Upper lobe of left lung (tissue), 6 donors: ENCODE results near the gene CTTN. TPM values are rescaled to one million over a fixed set of nuclear protein-coding genes. Genes with fewer than 3 reads are reported as not detected.
A peak's percentile ranks its signal among the peaks of the same experiment; 100 is the strongest.

ENCODE experiments used
- ATAC-seq, 2 donors: fragments of 200-7000 bp; cut with Tn5 transposase; one replicate each; pipeline ENCODE4 v1.9.1; 2022; ENCODE audit warnings: mild to moderate bottlenecking in 2 of 2, moderate library complexity in 2 of 2; ENCODE audit not compliant: low FRiP score in 2 of 2
- DNase-seq, 2 donors: peaks; one replicate each; pipeline ENCODE4 v3.0.0-alpha.2; 2019 to 2020
- H3K27ac ChIP-seq, 4 donors: fragments of 200-600 bp; sonication (generic); one replicate each; pipeline ENCODE4 v1.5.1; 2016 to 2019
- H3K27me3 ChIP-seq, 4 donors: fragments of 200-600 bp; sonication (generic); one replicate each; pipeline ENCODE4 v1.5.1; 2017 to 2019
- H3K36me3 ChIP-seq, 4 donors: fragments of 200-600 bp; sonication (generic); one replicate each; pipeline ENCODE4 v1.5.1; 2016 to 2019
- H3K4me1 ChIP-seq, 4 donors: fragments of 200-600 bp; sonication (generic); one replicate each; pipeline ENCODE4 v1.5.1; 2018 to 2019
- H3K4me3 ChIP-seq, 4 donors: fragments of 200-600 bp; sonication (generic); one replicate each; pipeline ENCODE4 v1.5.1; 2017 to 2019; ENCODE audit warnings: mild to moderate bottlenecking in 2 of 4, moderate library complexity in 1 of 4
- H3K9me3 ChIP-seq, 4 donors: fragments of 200-600 bp; sonication (generic); one replicate each; pipeline ENCODE4 v1.5.1; 2018 to 2019
- EP300 ChIP-seq, 4 donors: sonication (generic); formaldehyde crosslinking; IDR thresholded peaks; one replicate each; pipeline ENCODE4 v1.5.1; 2017; ENCODE audit warnings: antibody characterized with exemption in 4 of 4, control low read depth in 2 of 4
- POLR2A ChIP-seq, 4 donors: fragments of 450-650 bp; IDR thresholded peaks; one replicate each; pipeline ENCODE4 v1.5.1; 2016 to 2017; ENCODE audit warnings: antibody characterized with exemption in 4 of 4, mild to moderate bottlenecking in 2 of 4
- POLR2AphosphoS5 ChIP-seq, 2 donors: sonication (generic); formaldehyde crosslinking; IDR thresholded peaks; one replicate each; pipeline ENCODE4 v1.5.1; 2017; ENCODE audit warnings: antibody characterized with exemption in 2 of 2
- WGBS, 2 donors: methylation state at CpG; one replicate each; pipeline ENCODE4 v1.1.5; 2017 to 2018; 5-methylcytosine and 5-hydroxymethylcytosine counted together
- total RNA-seq, 6 donors: library from RNA; depleted of rRNA in 4 of 6; stranded (reverse); fragments of >200 nt in 4 of 6; gene quantifications; one replicate each; pipeline versions ENCODE4 v1.1.0 to v1.2.1, GENCODE V29; 2016 to 2021
- TF ChIP-seq, protein P1 (sequence below), 6 experiments: fragments of 450-650 bp in 4 of 6; fragments of 200-600 bp in 2 of 6; sonication (generic) in 2 of 6; IDR thresholded peaks; one replicate each; pipeline ENCODE4 v1.5.1; 2016 to 2019; ENCODE audit warnings: antibody characterized with exemption in 6 of 6
- donor health status: DM: no; HTN: no; CAD: no; lungs with moderate emphysema.
- donor health status: DM: no; HTN: yes; CAD: no; lungs with severe emphysema.

Gene CTTN
- total RNA-seq, 6 donors from 2014 or later = 175 to 413 (median 218) TPM

DNA sequence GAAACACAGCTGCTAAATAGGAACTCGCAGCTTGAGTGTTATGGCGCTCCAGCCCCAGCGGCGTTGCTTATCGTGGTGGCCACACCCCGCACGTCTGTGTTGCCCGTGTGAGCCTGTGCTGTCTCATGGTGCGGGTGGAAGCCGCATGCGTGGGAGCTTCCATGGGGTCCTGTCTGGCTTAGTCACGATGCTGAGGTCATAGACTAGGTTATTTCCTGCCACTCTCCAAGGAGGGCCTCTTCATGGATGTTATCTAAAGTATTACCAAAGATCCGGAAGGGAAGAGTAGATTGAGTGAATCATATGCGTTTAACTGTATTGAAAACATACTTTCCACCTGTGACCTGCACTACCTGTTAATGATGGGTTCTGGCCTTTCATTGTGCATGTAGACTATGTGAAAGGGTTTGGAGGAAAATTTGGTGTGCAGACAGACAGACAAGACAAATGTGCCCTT, 21.7 kb downstream of the CTTN start:
- DNase-seq (no peak), ATAC-seq (peak in 1 of 2 donors; percentile 49)
- no peaks in the 10 kb centered on the region for H3K9me3 ChIP-seq
- H3K27me3 ChIP-seq = no peaks in the 10 kb centered on the region
- peaks cover 0 to 4% (median 2%) of the 10 kb centered on the region in 4 donors for H3K4me1 ChIP-seq
- peaks cover 26 to 100% (median 86%) of the 10 kb centered on the region in 4 donors for H3K36me3 ChIP-seq
- no peak overlapping the region for H3K4me3 ChIP-seq
- TF ChIP-seq, protein P1, sequence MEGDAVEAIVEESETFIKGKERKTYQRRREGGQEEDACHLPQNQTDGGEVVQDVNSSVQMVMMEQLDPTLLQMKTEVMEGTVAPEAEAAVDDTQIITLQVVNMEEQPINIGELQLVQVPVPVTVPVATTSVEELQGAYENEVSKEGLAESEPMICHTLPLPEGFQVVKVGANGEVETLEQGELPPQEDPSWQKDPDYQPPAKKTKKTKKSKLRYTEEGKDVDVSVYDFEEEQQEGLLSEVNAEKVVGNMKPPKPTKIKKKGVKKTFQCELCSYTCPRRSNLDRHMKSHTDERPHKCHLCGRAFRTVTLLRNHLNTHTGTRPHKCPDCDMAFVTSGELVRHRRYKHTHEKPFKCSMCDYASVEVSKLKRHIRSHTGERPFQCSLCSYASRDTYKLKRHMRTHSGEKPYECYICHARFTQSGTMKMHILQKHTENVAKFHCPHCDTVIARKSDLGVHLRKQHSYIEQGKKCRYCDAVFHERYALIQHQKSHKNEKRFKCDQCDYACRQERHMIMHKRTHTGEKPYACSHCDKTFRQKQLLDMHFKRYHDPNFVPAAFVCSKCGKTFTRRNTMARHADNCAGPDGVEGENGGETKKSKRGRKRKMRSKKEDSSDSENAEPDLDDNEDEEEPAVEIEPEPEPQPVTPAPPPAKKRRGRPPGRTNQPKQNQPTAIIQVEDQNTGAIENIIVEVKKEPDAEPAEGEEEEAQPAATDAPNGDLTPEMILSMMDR (IDR thresholded peaks at IDR 0.05) = no peak
- no peak for TF ChIP-seq POLR2AphosphoS5 (IDR thresholded peaks at IDR 0.05)
- no peak for TF ChIP-seq POLR2A (IDR thresholded peaks at IDR 0.05)
- no peak for TF ChIP-seq EP300 (IDR thresholded peaks at IDR 0.05)
- 84 to 93% methylated on average over 14 of the region's 14 CpGs for WGBS, 2 donors
- no peak overlapping the region for H3K27ac ChIP-seq

DNA sequence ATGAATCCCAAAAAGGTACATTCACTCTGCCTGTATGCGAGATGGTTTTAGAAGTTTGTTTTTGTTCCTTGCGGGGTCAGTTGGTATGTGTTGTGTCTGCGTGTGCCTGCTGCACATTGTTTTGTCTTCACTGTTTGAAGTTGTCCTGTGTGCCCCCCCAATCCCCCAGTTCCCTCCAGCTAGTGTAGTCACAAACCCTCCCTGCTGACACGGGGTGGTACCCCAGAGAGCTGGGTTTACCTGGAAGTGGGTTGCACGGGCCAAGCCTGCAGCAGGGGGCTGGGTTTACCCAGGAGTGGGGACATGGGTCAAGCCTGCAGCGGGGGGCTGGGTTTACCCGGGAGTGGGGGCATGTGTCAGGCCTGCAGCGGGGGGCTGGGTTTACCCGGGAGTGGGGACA, 22.2 kb downstream of the CTTN start:
- Histone ChIP-seq H3K9me3 (no peaks in the 10 kb centered on the region), H3K4me3 (no peak overlapping the region), H3K4me1 (peaks cover 0 to 4% (median 2%) of the 10 kb centered on the region in 4 donors), H3K27me3 (no peaks in the 10 kb centered on the region), H3K36me3 (peaks cover 22 to 100% (median 87%) of the 10 kb centered on the region in 4 donors), H3K27ac (no peak overlapping the region)
- ATAC-seq (no peak), DNase-seq (no peak)
- no peak for TF ChIP-seq POLR2A (IDR thresholded peaks at IDR 0.05)
- TF ChIP-seq EP300 (IDR thresholded peaks at IDR 0.05) = no peak
- TF ChIP-seq, protein P1 (IDR thresholded peaks at IDR 0.05) = no peak
- no peak for TF ChIP-seq POLR2AphosphoS5 (IDR thresholded peaks at IDR 0.05)
- 89 to 93% methylated on average over 8 to 9 of the region's 9 CpGs for WGBS, 2 donors

DNA sequence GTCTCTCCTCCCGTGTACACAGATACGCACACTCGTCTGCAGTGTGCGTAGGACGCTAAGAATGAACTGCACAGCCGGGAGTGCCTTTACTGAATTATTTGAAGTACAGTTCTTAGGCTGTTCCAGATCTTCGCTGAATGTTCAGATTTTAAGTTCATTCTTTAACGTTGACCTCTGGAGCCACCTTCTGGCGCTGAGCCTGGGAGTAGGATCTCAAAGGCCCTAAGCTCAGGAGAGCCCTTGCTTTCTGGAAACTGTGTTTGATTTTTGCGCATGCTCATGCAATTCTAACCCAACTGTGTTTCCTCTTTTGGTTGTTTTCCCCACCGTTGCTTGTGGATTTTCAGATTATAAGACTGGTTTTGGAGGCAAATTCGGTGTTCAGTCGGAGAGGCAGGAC, 22.8 kb downstream of the CTTN start:
- H3K27me3 ChIP-seq = no peaks in the 10 kb centered on the region
- DNase-seq (no peak), ATAC-seq (no peak)
- no peak overlapping the region for H3K4me3 ChIP-seq
- H3K9me3 ChIP-seq = no peaks in the 10 kb centered on the region
- H3K36me3 ChIP-seq = peaks cover 20 to 100% (median 87%) of the 10 kb centered on the region in 4 donors
- WGBS, 2 donors = 69 to 77% methylated on average over 8 to 13 of the region's 13 CpGs
- peaks cover 0 to 4% (median 2%) of the 10 kb centered on the region in 4 donors for H3K4me1 ChIP-seq
- TF ChIP-seq EP300 (IDR thresholded peaks at IDR 0.05) (no peak), POLR2AphosphoS5 (IDR thresholded peaks at IDR 0.05) (no peak), POLR2A (IDR thresholded peaks at IDR 0.05) (no peak)
- TF ChIP-seq, protein P1 (IDR thresholded peaks at IDR 0.05) = no peak
- no peak overlapping the region for H3K27ac ChIP-seq

DNA sequence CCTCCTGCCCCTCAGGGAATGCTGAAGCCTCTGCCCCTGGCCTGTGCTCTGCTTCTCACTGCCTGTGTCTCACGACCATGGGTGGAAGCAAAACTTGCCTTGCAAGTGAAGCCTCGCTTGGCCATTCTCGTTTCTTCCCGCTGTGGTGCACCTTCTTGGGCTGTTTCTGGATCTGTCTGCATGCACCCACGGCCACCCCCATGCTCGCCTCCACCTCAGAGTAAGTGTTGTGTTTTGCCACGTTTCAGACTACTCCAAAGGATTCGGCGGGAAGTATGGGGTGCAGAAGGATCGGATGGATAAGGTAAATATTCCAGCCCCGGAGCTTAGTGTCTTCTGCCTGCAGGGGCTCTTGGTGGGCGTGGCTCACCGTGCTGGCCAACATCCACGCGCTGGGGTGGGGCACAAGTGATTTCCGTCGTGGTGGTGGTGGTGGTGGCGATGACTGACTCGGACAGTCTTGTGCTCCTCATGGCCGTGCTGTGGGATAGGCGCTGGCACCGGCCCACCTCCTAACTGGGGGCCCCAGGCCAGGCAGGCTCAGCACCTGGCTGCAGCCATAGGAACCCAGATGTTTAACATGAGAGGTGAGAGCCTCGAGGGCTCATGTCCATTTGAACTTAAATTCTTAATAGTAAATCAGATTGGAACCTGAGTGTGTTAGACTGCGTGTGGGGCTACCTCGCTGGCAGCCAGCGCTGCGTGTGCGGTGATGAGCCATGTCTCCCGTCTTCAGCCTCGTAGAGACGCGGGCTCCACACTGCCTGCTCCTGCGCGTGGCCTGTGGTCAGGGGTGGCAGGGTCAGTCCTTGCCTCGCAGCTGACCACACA, 24.6 kb downstream of the CTTN start:
- H3K36me3 ChIP-seq = peaks cover 17 to 100% (median 81%) of the 10 kb centered on the region in 4 donors
- peaks cover 0 to 4% (median 2%) of the 10 kb centered on the region in 4 donors for H3K4me1 ChIP-seq
- no peak overlapping the region for H3K4me3 ChIP-seq
- DNase-seq (no peak), ATAC-seq (peak in 1 of 2 donors; percentile 6)
- WGBS, 2 donors = 91 to 93% methylated on average over 19 to 35 of the region's 35 CpGs
- no peaks in the 10 kb centered on the region for H3K9me3 ChIP-seq
- TF ChIP-seq, protein P1 (IDR thresholded peaks at IDR 0.05) = no peak
- TF ChIP-seq POLR2A (IDR thresholded peaks at IDR 0.05) (no peak), EP300 (IDR thresholded peaks at IDR 0.05) (no peak), POLR2AphosphoS5 (IDR thresholded peaks at IDR 0.05) (no peak)
- no peak overlapping the region for H3K27ac ChIP-seq
- no peaks in the 10 kb centered on the region for H3K27me3 ChIP-seq
